ENCODE results near the gene SP5. TPM values are rescaled to one million over a fixed set of nuclear protein-coding genes. Genes with fewer than 3 reads are reported as not detected.

Gene SP5
- total RNA-seq, 1 experiment from 2014 or later: 0.98 TPM

DNA sequence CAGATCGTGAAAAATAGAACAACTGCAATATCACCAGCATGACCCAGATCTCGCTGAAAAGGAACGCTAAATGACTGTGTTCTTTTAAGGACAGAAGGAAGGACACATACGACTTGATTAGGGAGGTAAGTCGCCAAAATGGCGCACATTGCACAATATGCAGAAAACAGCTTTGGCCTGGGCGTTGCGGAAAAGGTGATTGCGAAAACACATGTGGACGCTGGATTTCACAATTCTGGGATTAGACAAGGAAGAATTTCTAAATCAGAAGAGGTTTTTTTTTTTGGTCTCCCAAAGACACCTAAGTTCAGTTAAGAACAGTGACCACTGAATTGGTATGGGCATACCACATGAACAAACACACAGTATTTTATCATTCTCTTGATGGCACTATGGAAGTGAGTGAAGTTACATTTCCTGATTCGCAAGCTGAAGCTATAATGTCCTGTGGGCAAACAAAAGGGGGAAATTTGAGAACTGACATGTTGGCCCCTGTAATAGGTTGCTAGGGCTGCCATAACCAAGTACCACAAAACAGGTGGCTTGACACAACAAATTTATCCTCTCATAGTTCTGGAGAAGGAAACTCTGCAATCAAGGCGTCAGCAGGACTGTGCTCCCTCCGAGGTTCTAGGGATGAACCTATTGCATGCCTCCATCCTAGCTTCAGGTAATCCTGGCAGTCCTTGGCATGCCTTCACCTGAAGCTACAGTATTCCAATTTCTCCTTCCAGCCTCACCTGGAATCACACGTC, 29.3 kb downstream of the SP5 start:
- Histone ChIP-seq H3K4me3 (replicated peaks in 1 of 2; ENCODE audit: low read depth in 1 of 2, low read length in 2 of 2) (no peak overlapping the region), H3K9me2 (ENCODE audit: insufficient read depth) (no peaks in the 10 kb centered on the region), H3K9ac (ENCODE audit: low read length) (no peak overlapping the region), H3K79me2 (ENCODE audit: insufficient read depth, low read length) (no peaks in the 10 kb centered on the region), H4K20me1 (ENCODE audit: insufficient read depth) (no peaks in the 10 kb centered on the region), H3K27me3 (ENCODE audit: insufficient read depth, low read length) (no peaks in the 10 kb centered on the region), H3K9me3 (ENCODE audit: control insufficient read depth in 1 of 2, insufficient read depth in 1 of 2, low read depth in 1 of 2, low read length in 2 of 2) (no peaks in the 10 kb centered on the region), H2AFZ (ENCODE audit: low read depth, low read length, poor library complexity, severe bottlenecking) (no peak overlapping the region), H3K4me2 (ENCODE audit: low read length) (no peak overlapping the region), H3K36me3 (ENCODE audit: control insufficient read depth in 1 of 2, insufficient read depth in 2 of 2, low read length in 2 of 2) (no peaks in the 10 kb centered on the region), H3K27ac (ENCODE audit: low read depth, low read length) (no peak overlapping the region), H3K4me1 (ENCODE audit: control insufficient read depth in 1 of 2, insufficient read depth in 2 of 2, low read length in 2 of 2) (peaks cover 1 to 3% of the 10 kb centered on the region in 2 experiments)
- ATAC-seq (no peak), DNase-seq (ENCODE audit: low read depth, low spot score) (no peak)
- intact Hi-C loops (cut with micrococcal nuclease): loop anchor here (10.0 kb wide), 1 partner anchor 60 kb away; no protein-coding TSS in a partner anchor
- CTCF ChIA-PET: no interaction called here
- TF ChIP-seq, protein P1, sequence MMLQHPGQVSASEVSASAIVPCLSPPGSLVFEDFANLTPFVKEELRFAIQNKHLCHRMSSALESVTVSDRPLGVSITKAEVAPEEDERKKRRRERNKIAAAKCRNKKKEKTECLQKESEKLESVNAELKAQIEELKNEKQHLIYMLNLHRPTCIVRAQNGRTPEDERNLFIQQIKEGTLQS (IDR thresholded peaks at IDR 0.05): no peak
- TF ChIP-seq SIN3A (IDR thresholded peaks at IDR 0.05; ENCODE audit: low read depth) (no peak), SRF (IDR thresholded peaks at IDR 0.05; ENCODE audit: low read depth) (no peak), JUND (IDR thresholded peaks at IDR 0.05) (no peak), YY1 (IDR thresholded peaks at IDR 0.05; ENCODE audit: extremely low read depth, insufficient replicate concordance, low read depth, low read length) (no peak), RAD21 (IDR thresholded peaks at IDR 0.05; ENCODE audit: low read depth) (no peak), SP1 (IDR thresholded peaks at IDR 0.05; ENCODE audit: low read depth) (no peak), ZNF274 (IDR thresholded peaks at IDR 0.05; ENCODE audit: low read depth, low read length) (no peak)
- TF ChIP-seq, protein P2, sequence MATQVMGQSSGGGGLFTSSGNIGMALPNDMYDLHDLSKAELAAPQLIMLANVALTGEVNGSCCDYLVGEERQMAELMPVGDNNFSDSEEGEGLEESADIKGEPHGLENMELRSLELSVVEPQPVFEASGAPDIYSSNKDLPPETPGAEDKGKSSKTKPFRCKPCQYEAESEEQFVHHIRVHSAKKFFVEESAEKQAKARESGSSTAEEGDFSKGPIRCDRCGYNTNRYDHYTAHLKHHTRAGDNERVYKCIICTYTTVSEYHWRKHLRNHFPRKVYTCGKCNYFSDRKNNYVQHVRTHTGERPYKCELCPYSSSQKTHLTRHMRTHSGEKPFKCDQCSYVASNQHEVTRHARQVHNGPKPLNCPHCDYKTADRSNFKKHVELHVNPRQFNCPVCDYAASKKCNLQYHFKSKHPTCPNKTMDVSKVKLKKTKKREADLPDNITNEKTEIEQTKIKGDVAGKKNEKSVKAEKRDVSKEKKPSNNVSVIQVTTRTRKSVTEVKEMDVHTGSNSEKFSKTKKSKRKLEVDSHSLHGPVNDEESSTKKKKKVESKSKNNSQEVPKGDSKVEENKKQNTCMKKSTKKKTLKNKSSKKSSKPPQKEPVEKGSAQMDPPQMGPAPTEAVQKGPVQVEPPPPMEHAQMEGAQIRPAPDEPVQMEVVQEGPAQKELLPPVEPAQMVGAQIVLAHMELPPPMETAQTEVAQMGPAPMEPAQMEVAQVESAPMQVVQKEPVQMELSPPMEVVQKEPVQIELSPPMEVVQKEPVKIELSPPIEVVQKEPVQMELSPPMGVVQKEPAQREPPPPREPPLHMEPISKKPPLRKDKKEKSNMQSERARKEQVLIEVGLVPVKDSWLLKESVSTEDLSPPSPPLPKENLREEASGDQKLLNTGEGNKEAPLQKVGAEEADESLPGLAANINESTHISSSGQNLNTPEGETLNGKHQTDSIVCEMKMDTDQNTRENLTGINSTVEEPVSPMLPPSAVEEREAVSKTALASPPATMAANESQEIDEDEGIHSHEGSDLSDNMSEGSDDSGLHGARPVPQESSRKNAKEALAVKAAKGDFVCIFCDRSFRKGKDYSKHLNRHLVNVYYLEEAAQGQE (IDR thresholded peaks at IDR 0.05; ENCODE audit: low read depth): no peak
- TF ChIP-seq, protein P3, sequence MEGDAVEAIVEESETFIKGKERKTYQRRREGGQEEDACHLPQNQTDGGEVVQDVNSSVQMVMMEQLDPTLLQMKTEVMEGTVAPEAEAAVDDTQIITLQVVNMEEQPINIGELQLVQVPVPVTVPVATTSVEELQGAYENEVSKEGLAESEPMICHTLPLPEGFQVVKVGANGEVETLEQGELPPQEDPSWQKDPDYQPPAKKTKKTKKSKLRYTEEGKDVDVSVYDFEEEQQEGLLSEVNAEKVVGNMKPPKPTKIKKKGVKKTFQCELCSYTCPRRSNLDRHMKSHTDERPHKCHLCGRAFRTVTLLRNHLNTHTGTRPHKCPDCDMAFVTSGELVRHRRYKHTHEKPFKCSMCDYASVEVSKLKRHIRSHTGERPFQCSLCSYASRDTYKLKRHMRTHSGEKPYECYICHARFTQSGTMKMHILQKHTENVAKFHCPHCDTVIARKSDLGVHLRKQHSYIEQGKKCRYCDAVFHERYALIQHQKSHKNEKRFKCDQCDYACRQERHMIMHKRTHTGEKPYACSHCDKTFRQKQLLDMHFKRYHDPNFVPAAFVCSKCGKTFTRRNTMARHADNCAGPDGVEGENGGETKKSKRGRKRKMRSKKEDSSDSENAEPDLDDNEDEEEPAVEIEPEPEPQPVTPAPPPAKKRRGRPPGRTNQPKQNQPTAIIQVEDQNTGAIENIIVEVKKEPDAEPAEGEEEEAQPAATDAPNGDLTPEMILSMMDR (IDR thresholded peaks at IDR 0.05 in 2 of 3, conservative IDR thresholded peaks at IDR 0.05 in 1 of 3; ENCODE audit: borderline replicate concordance in 1 of 3, insufficient read depth in 1 of 3, low read depth in 2 of 3, low read length in 2 of 3): no peak
- BruUV-seq (replicated peaks): no TSS peak
- RAD21 ChIA-PET (ENCODE audit: low non-redundant PET in 1 of 2, low total read pairs in 2 of 2, uncharacterized antibody in 2 of 2, unreplicated experiment in 2 of 2): no interaction called here
- POLR2A ChIA-PET: no interaction called here
